Measurements from ENCODE around the gene KCNT2.

DNA sequence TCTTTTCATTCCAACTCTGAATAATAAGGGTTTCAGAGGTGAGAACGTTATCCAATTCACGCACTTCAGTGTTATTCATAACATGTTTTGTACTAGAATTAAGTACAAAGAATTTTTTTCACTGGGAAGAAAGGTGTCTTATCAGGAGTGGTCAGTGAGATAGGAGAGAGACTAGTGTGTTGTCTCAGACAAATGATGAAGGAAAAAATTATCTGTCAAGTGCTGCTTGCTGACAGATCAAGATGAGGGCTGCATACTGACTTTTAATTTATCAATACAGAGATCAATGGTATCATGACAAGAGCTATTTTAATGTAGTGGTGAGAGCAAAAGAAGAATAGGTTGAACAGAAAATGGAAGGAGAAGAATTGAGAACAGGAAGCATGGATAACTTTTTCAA, 402.4 kb downstream of the KCNT2 start:
- TF ChIP-seq, protein P1, sequence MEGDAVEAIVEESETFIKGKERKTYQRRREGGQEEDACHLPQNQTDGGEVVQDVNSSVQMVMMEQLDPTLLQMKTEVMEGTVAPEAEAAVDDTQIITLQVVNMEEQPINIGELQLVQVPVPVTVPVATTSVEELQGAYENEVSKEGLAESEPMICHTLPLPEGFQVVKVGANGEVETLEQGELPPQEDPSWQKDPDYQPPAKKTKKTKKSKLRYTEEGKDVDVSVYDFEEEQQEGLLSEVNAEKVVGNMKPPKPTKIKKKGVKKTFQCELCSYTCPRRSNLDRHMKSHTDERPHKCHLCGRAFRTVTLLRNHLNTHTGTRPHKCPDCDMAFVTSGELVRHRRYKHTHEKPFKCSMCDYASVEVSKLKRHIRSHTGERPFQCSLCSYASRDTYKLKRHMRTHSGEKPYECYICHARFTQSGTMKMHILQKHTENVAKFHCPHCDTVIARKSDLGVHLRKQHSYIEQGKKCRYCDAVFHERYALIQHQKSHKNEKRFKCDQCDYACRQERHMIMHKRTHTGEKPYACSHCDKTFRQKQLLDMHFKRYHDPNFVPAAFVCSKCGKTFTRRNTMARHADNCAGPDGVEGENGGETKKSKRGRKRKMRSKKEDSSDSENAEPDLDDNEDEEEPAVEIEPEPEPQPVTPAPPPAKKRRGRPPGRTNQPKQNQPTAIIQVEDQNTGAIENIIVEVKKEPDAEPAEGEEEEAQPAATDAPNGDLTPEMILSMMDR (IDR thresholded peaks at IDR 0.05; ENCODE audit: insufficient read depth, low read depth, low read length), result no peak
- no peak for TF ChIP-seq EZH2 (IDR thresholded peaks at IDR 0.05; ENCODE audit: insufficient read depth, low read length)
